K562 (cell line): ENCODE measurements around the gene TNFAIP3. TPM values are rescaled to one million over a fixed set of nuclear protein-coding genes. Genes with fewer than 3 reads are reported as not detected.
"Not testable (repeated sequence)": the region's sequence is repeated elsewhere in the genome, so short reads cannot be mapped to it uniquely, and the experiment has no call there.

ENCODE experiments used
- ATAC-seq: fragments of 200-7000 bp; cut with Tn5 transposase; 3 replicates; pipeline ENCODE4 v1.9.1; 2020; ENCODE audit warnings: moderate library complexity
- BruUV-seq: library from RNA; stranded (reverse); fragments of 400-500 nt; replicated peaks from 2 replicates; lab custom pipeline; 2021; lab: Mats Ljungman, UMichigan
- CTCF ChIA-PET: fragments of 300-600 bp; formaldehyde crosslinking; extraction: SDS; loops from one replicate; lab custom pipeline; 2021; ENCODE audit warnings: low intra/inter-chr PET ratio; lab: Yijun Ruan, JAX
- POLR2A ChIA-PET: fragments of 300-600, 350-650 bp; sonication (Branson Sonifier 250); formaldehyde crosslinking; extraction: SDS; loops from one replicate; lab custom pipeline; 2021; ENCODE audit warnings: antibody characterized with exemption, inconsistent platforms; lab: Yijun Ruan, JAX
- DNase-seq, 4 experiments: peaks; one replicate each; pipeline versions ENCODE4 v3.0.0 to v3.0.0-alpha.2; 2011 to 2018; ENCODE audit warnings: low spot score in 3 of 4, mixed read lengths in 3 of 4; ENCODE audit errors: extremely low read depth in 1 of 4
- FAIRE-seq: peaks from 2 replicates; lab custom pipeline; 2011; peaks lifted over from hg19 to GRCh38; lab: Jason Lieb, UNC
- H2AFZ ChIP-seq: 2 replicates; pipeline ENCODE4 v1.6.0; 2011; ENCODE audit warnings: low read depth, low read length, control low read depth, inconsistent platforms
- H3K27ac ChIP-seq: fragments of 200-600 bp; 3 replicates; pipeline ENCODE4 v1.8.0; 2011; ENCODE audit warnings: low read depth, mild to moderate bottlenecking, control low read depth, inconsistent platforms, low read length, moderate library complexity, mixed read lengths; ENCODE audit errors: extremely low read depth
- H3K27me3 ChIP-seq, 2 experiments: fragments of 300-600 bp in 1 of 2; 2 replicates in 1 of 2; 3 replicates in 1 of 2; pipeline versions ENCODE4 v1.6.0 to v1.8.0; 2011; ENCODE audit warnings: inconsistent platforms in 2 of 2, low read length in 2 of 2, mild to moderate bottlenecking in 1 of 2, mixed read lengths in 1 of 2, moderate library complexity in 1 of 2; ENCODE audit not compliant: control insufficient read depth in 2 of 2, insufficient read depth in 2 of 2
- H3K36me3 ChIP-seq: fragments of 300-600 bp; 3 replicates; pipeline ENCODE4 v1.8.0; 2011; ENCODE audit warnings: mild to moderate bottlenecking, low read length, inconsistent platforms; ENCODE audit not compliant: control insufficient read depth, insufficient read depth
- H3K4me1 ChIP-seq, 2 experiments: fragments of 200-600 bp in 1 of 2; replicated peaks in 1 of 2; 2 replicates in 1 of 2; 3 replicates in 1 of 2; pipeline versions ENCODE4 v1.5.1 to v1.8.0; 2011; ENCODE audit warnings: inconsistent platforms in 2 of 2, low read length in 2 of 2, mild to moderate bottlenecking in 1 of 2, mixed read lengths in 1 of 2, moderate library complexity in 1 of 2; ENCODE audit not compliant: control insufficient read depth in 2 of 2, insufficient read depth in 2 of 2
- H3K4me2 ChIP-seq: 2 replicates; pipeline ENCODE4 v1.6.1; 2011; ENCODE audit warnings: low read length, control low read depth, inconsistent platforms, mixed read lengths; ENCODE audit not compliant: insufficient read depth
- H3K4me3 ChIP-seq: fragments of 200-600 bp; sonication (generic), shearing (Covaris generic); 2 replicates; pipeline ENCODE4 v1.5.1; 2016; ENCODE audit warnings: control low read depth, inconsistent platforms
- H3K79me2 ChIP-seq: fragments of 200-600 bp; 3 replicates; pipeline ENCODE4 v1.8.0; 2011; ENCODE audit warnings: low read length, inconsistent platforms; ENCODE audit not compliant: control insufficient read depth, insufficient read depth
- H3K9ac ChIP-seq, 2 experiments: 2 replicates each; pipeline versions ENCODE4 v1.6.0 to v1.6.1; 2011; ENCODE audit warnings: low read depth in 2 of 2, low read length in 2 of 2, control low read depth in 1 of 2, inconsistent platforms in 1 of 2, mild to moderate bottlenecking in 1 of 2, mixed read lengths in 1 of 2; ENCODE audit not compliant: insufficient read depth in 1 of 2
- H3K9me1 ChIP-seq: one replicate; pipeline ENCODE4 v1.6.0; 2011; ENCODE audit warnings: inconsistent platforms, mild to moderate bottlenecking, low read length, moderate library complexity; ENCODE audit not compliant: control insufficient read depth, insufficient read depth
- H3K9me3 ChIP-seq: replicated peaks from 2 replicates; pipeline ENCODE4 v1.5.1; 2011; ENCODE audit warnings: low read depth, low read length, inconsistent platforms; ENCODE audit not compliant: control insufficient read depth, insufficient read depth
- H4K20me1 ChIP-seq: replicated peaks from 2 replicates; pipeline ENCODE4 v1.6.1; 2011; ENCODE audit warnings: low read length, inconsistent platforms, mixed read lengths; ENCODE audit not compliant: control insufficient read depth, insufficient read depth
- ADNP ChIP-seq: fragments of 200-800 bp; sonication (Bioruptor generic); IDR thresholded peaks from 2 replicates; pipeline ENCODE4 v1.6.1; 2016; ENCODE audit warnings: missing genetic modification characterization, missing compliant biosample characterization
- BCOR ChIP-seq: fragments of 450-650 bp; IDR thresholded peaks from 2 replicates; pipeline ENCODE4 v1.6.1; 2016
- GTF2A2 ChIP-seq: IDR thresholded peaks from 2 replicates; pipeline ENCODE4 v1.6.1; 2016; ENCODE audit warnings: mild to moderate bottlenecking, missing genetic modification characterization, missing compliant biosample characterization
- HDAC1 ChIP-seq, 2 experiments: fragments of 450-650 bp; IDR thresholded peaks; 2 replicates each; pipeline ENCODE4 v1.6.1; 2016 to 2017; ENCODE audit warnings: inconsistent platforms in 1 of 2, mild to moderate bottlenecking in 1 of 2, moderate library complexity in 1 of 2
- HDAC2 ChIP-seq: fragments of 450-650 bp; IDR thresholded peaks from 2 replicates; pipeline ENCODE4 v1.6.1; 2016; ENCODE audit warnings: mild to moderate bottlenecking
- KDM1A ChIP-seq, 2 experiments: fragments of 450-650 bp; IDR thresholded peaks; 2 replicates each; pipeline ENCODE4 v1.6.1; 2016; ENCODE audit warnings: mild to moderate bottlenecking in 2 of 2
- MEIS2 ChIP-seq: fragments of 450-650 bp; IDR thresholded peaks from 2 replicates; pipeline ENCODE4 v1.6.1; 2014; ENCODE audit warnings: mild to moderate bottlenecking; ENCODE audit not compliant: partially characterized antibody
- RBM14 ChIP-seq: fragments of 200-400 bp; formaldehyde crosslinking; IDR thresholded peaks from 2 replicates; pipeline ENCODE4 v1.6.1; 2018; ENCODE audit warnings: low read depth, mild to moderate bottlenecking, low read length, moderate library complexity, borderline replicate concordance; ENCODE audit not compliant: insufficient read depth
- SMARCA5 ChIP-seq: fragments of 450-650 bp; IDR thresholded peaks from 2 replicates; pipeline ENCODE4 v1.6.1; 2016
- ZNF146 ChIP-seq: IDR thresholded peaks from one replicate; pipeline ENCODE4 v1.6.1; 2018; ENCODE audit warnings: missing compliant biosample characterization; ENCODE audit not compliant: unreplicated experiment
- ZNF316 ChIP-seq: fragments of 450-650 bp; IDR thresholded peaks from 2 replicates; pipeline ENCODE4 v1.6.1; 2016
- WGBS: fragments of 100-300 bp; shearing (Covaris generic); methylation state at CpG from one replicate; pipeline ENCODE4 v1.1.6; 2016; ENCODE audit warnings: low coverage, mixed read lengths; ENCODE audit not compliant: insufficient coverage; ENCODE audit errors: missing lambda C conversion rate; 5-methylcytosine and 5-hydroxymethylcytosine counted together
- in situ Hi-C: fragments of 300-500 bp; cut with MboI; formaldehyde crosslinking; loops from 4 replicates; pipeline ENCODE4 v1.15.0; 2018; ENCODE audit warnings: inconsistent platforms, mixed read lengths
- intact Hi-C: fragments of 100-400 bp; cut with micrococcal nuclease; formaldehyde crosslinking; loops from 2 replicates; pipeline ENCODE4 v1.14.2; 2022
- polyA plus RNA-seq, 8 experiments: library from polyadenylated mRNA; depleted of rRNA in 4 of 8; stranded (reverse) in 5 of 8; unstranded in 3 of 8; fragments of >200 nt; fragmentation: Nextera tagmentation in 2 of 8; fragmentation: Illumina TruSeq in 1 of 8; extraction: Ambion mirVana in 2 of 8; extraction: Trizol in 1 of 8; gene quantifications; 2 replicates each; pipeline versions ENCODE4 v1.2.1 to v1.2.3, GENCODE V29; 2011 to 2014; ENCODE audit warnings: inconsistent platforms in 1 of 8, missing spikeins in 1 of 8
- total RNA-seq, 7 experiments: library from RNA; depleted of rRNA in 6 of 7; stranded (reverse); fragments of >200 nt in 6 of 7; fragmentation: Illumina TruSeq in 2 of 7; extraction: Trizol in 2 of 7; gene quantifications; 2 replicates each; pipeline versions ENCODE4 v1.2.1 to v1.2.3, GENCODE V29; 2011 to 2021; ENCODE audit warnings: low replicate concordance in 1 of 7

Gene TNFAIP3
- total and polyA plus RNA-seq, 9 of the 15 experiments (the other 6 are each of a cell fraction or from before 2014, with no cell fraction given) = 0.79 to 17.0 (median 6.4) TPM

DNA sequence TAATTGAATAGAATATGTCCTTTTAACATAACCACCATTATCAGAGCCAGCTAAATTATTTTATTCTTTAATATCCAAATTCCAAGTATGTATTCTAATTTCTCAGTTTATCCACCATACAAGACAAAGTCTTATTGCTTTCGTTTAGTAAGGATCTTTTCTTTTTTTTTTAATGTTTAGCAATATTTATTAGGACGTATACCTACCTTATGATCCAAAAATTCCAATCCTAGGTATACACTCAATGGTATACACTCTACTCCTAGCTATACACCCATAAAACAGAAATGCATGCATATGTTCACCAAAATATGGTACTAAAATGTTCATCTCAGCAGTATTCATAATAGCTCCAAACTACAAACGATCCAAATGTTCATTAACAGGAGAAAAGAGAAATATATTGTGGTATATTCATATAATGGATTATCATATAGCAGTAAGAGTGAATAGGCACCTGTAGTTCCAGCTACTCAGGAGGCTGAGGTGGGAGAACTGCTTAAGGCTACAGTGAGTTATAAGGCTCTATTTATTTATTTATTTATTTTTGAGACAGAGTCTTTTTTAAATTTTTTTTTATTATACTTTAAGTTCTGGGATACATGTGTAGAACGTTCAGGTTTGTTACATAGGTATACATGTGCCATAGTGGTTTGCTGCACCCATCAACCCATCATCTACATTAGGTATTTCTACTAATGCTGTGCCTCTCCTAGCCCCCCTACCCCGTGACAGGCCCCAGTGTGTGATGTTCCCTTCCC is 17.3 kb downstream of the TNFAIP3 start:
- WGBS = 65% methylated on average over 5 of the region's 5 CpGs
- Histone ChIP-seq H3K4me1 (peaks cover 0 to 3% of the 10 kb centered on the region in 2 experiments; a peak in 3 of 5 replicates), H3K27me3 (no peaks in the 10 kb centered on the region), H3K27ac (no peak overlapping the region), H3K9me1 (no peaks in the 10 kb centered on the region), H3K9ac (no peak overlapping the region), H3K9me3 (no peaks in the 10 kb centered on the region), H3K4me2 (no peak overlapping the region)
- in situ Hi-C loops = no loop called here
- DNase-seq (no peak), FAIRE-seq (no peak)
- POLR2A ChIA-PET = interaction anchor here (1.4 to 5.4 kb wide), 3 partner anchors 9 to 16 kb away, joined by 3 to 61 read pairs (median 5); no protein-coding TSS in a partner anchor
- intact Hi-C loops = no loop called here
- no TSS peak for BruUV-seq
- TF ChIP-seq MEIS2 (no peak), ZNF316 (no peak), RBM14 (no peak), GTF2A2 (tag) (peak; percentile 16; the same call in 1 of the 2 replicates)
- TF ChIP-seq, all 486 proteins: peak for 1
- ATAC-seq = no peak
- Histone ChIP-seq H4K20me1 (no peaks in the 10 kb centered on the region), H2AFZ (no peak overlapping the region), H3K4me3 (no peak overlapping the region), H3K79me2 (no peaks in the 10 kb centered on the region), H3K36me3 (peaks cover 34% of the 10 kb centered on the region)
- CTCF ChIA-PET = no interaction called here

DNA sequence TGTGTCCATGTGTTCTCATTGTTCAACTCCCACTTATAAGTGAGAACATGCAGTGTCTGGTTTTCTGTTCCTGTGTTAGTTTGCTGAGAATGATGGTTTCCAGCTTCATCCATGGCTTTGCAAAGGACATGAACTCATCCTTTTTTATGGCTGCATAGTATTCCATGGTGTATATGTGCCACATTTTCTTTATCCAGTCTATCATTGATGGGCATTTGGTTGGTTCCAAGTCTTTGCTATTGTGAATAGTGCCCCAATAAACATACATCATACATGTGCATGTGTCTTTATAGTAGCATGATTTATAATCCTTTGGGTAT is 17.8 kb downstream of the TNFAIP3 start:
- POLR2A ChIA-PET = interaction anchor here (0.6 to 5.4 kb wide), 3 partner anchors 14 to 1636 kb away, joined by 3 to 61 read pairs (median 5); no protein-coding TSS in a partner anchor

More for the DNA sequence above, 17.8 kb downstream of the TNFAIP3 start:
- TF ChIP-seq ZNF146 (CRISPR knock-in tag) (peak; percentile 95), BCOR (peak; percentile 91), HDAC1 (IDR thresholded peaks at IDR 0.05) (peak in 1 of 2 experiments; percentile 45; a peak in 1 of 4 replicates), KDM1A (IDR thresholded peaks at IDR 0.05) (peak; percentile 26 to 63; a peak in 2 of 4 replicates), SMARCA5 (peak; percentile 81), ADNP (peak; percentile 42; the same call in 1 of the 2 replicates), HDAC2 (peak; percentile 52; the same call in 1 of the 2 replicates)
- TF ChIP-seq, all 486 proteins: peak for 7; not testable (repeated sequence) for 479
- intact Hi-C loops, in situ Hi-C loops, H3K27ac ChIP-seq, H3K9me3 ChIP-seq, BruUV-seq, H3K4me3 ChIP-seq, H3K79me2 ChIP-seq, H3K4me1 ChIP-seq, H3K9ac ChIP-seq, H3K27me3 ChIP-seq, FAIRE-seq, CTCF ChIA-PET, H3K4me2 ChIP-seq, H2AFZ ChIP-seq, H3K9me1 ChIP-seq, DNase-seq, H4K20me1 ChIP-seq, ATAC-seq: not testable (repeated sequence)
- peaks cover 29% of the 10 kb centered on the region for H3K36me3 ChIP-seq
